GM12878 (cell line): ENCODE data around the gene TPCN1. TPM values are rescaled to one million over a fixed set of nuclear protein-coding genes. Genes with fewer than 3 reads are reported as not detected.

Experiments
- ATAC-seq: fragments of 200-7000 bp; cut with Tn5 transposase; 3 replicates; pipeline ENCODE4 v1.9.1; 2020; ENCODE audit warnings: mild to moderate bottlenecking, moderate library complexity
- BruUV-seq: library from RNA; stranded (reverse); fragments of 400-500 nt; replicated peaks from 2 replicates; lab custom pipeline; 2021; lab: Mats Ljungman, UMichigan
- CTCF ChIA-PET: fragments of 300-600 bp; sonication (Branson Sonifier 250); formaldehyde crosslinking; extraction: SDS; loops from one replicate; lab custom pipeline; 2021; ENCODE audit warnings: inconsistent platforms; lab: Yijun Ruan, JAX
- POLR2A ChIA-PET: fragments of 350-600 bp; formaldehyde crosslinking; extraction: SDS; loops from one replicate; lab custom pipeline; 2021; ENCODE audit warnings: inconsistent platforms; lab: Charles Lee
- RAD21 ChIA-PET: fragments of 300-600 bp; sonication (Branson Sonifier 250); formaldehyde crosslinking; loops from one replicate; lab custom pipeline; 2023; ENCODE audit warnings: antibody characterized with exemption; ENCODE audit not compliant: unreplicated experiment; lab: Charles Lee
- SMC1A ChIA-PET: fragments of 300-600 bp; sonication (Branson Sonifier 250); formaldehyde crosslinking; loops from one replicate; lab custom pipeline; 2023; ENCODE audit not compliant: unreplicated experiment, uncharacterized antibody; lab: Charles Lee
- DNase-seq: peaks from one replicate; pipeline ENCODE4 v3.0.0-alpha.2; 2011; ENCODE audit warnings: low read depth, low spot score
- FAIRE-seq: peaks from 3 replicates; lab custom pipeline; 2011; peaks lifted over from hg19 to GRCh38; lab: Jason Lieb, UNC
- H2AFZ ChIP-seq: 2 replicates; pipeline ENCODE4 v1.6.0; 2011; ENCODE audit warnings: low read depth, low read length, control low read depth; ENCODE audit not compliant: control insufficient read depth
- H3K27ac ChIP-seq: 2 replicates; pipeline ENCODE4 v1.5.1; 2011; ENCODE audit warnings: control low read depth; ENCODE audit not compliant: control insufficient read depth, insufficient read depth
- H3K27me3 ChIP-seq, 2 experiments: replicated peaks in 1 of 2; 2 replicates each; pipeline versions ENCODE4 v1.6.0 to v1.6.1; 2011; ENCODE audit warnings: low read length in 1 of 2; ENCODE audit not compliant: control insufficient read depth in 2 of 2, insufficient read depth in 2 of 2
- H3K36me3 ChIP-seq, 2 experiments: 2 replicates each; pipeline ENCODE4 v1.5.1; 2011; ENCODE audit warnings: low read length in 1 of 2; ENCODE audit not compliant: control insufficient read depth in 2 of 2, insufficient read depth in 2 of 2
- H3K4me1 ChIP-seq: 2 replicates; pipeline ENCODE4 v1.6.1; 2011; ENCODE audit warnings: mild to moderate bottlenecking, low read length, moderate library complexity, mixed read lengths; ENCODE audit not compliant: control insufficient read depth, insufficient read depth
- H3K4me2 ChIP-seq: 2 replicates; pipeline ENCODE4 v1.6.0; 2011; ENCODE audit warnings: control low read depth; ENCODE audit not compliant: control insufficient read depth, insufficient read depth
- H3K4me3 ChIP-seq: fragments of 200-600 bp; sonication (generic); 2 replicates; pipeline ENCODE4 v1.5.1; 2016
- H3K79me2 ChIP-seq: 2 replicates; pipeline ENCODE4 v1.6.0; 2011; ENCODE audit warnings: low read length; ENCODE audit not compliant: control insufficient read depth, insufficient read depth
- H3K9ac ChIP-seq: 2 replicates; pipeline ENCODE4 v1.8.0; 2011; ENCODE audit warnings: low read length, control low read depth, mixed read lengths; ENCODE audit not compliant: control insufficient read depth, insufficient read depth
- H3K9me3 ChIP-seq: replicated peaks from 3 replicates; pipeline ENCODE4 v1.5.1; 2011; ENCODE audit warnings: mild to moderate bottlenecking, low read length; ENCODE audit not compliant: control insufficient read depth, insufficient read depth
- H4K20me1 ChIP-seq: 2 replicates; pipeline ENCODE4 v1.6.0; 2011; ENCODE audit not compliant: control insufficient read depth, insufficient read depth
- EZH2 ChIP-seq: IDR thresholded peaks from 2 replicates; pipeline ENCODE4 v1.6.1; 2012; ENCODE audit warnings: low read depth, mild to moderate bottlenecking, control low read depth, inconsistent platforms, low read length, borderline replicate concordance; ENCODE audit not compliant: control insufficient read depth
- JUND ChIP-seq: IDR thresholded peaks from 2 replicates; pipeline ENCODE4 v1.6.1; 2012; ENCODE audit warnings: low read depth, mild to moderate bottlenecking, low read length, improper control_type of control experiment, moderate library complexity
- LARP7 ChIP-seq: fragments of 450-650 bp; IDR thresholded peaks from 2 replicates; pipeline ENCODE4 v1.6.1; 2017; ENCODE audit warnings: mild to moderate bottlenecking
- MTA2 ChIP-seq: fragments of 450-650 bp; IDR thresholded peaks from 2 replicates; pipeline ENCODE4 v1.6.1; 2016; ENCODE audit warnings: low read depth, mild to moderate bottlenecking, moderate library complexity
- PML ChIP-seq: IDR thresholded peaks from 2 replicates; pipeline ENCODE4 v1.6.1; 2012; ENCODE audit warnings: low read length, inconsistent platforms
- SMAD5 ChIP-seq: IDR thresholded peaks from 2 replicates; pipeline ENCODE4 v1.6.1; 2016; ENCODE audit warnings: antibody characterized with exemption, low read depth
- ZNF217 ChIP-seq: fragments of 450-650 bp; IDR thresholded peaks from 2 replicates; pipeline ENCODE4 v1.6.1; 2017; ENCODE audit warnings: antibody characterized with exemption, mild to moderate bottlenecking
- ZZZ3 ChIP-seq: IDR thresholded peaks from 2 replicates; pipeline ENCODE4 v1.6.1; 2011; ENCODE audit warnings: low read depth; ENCODE audit not compliant: control insufficient read depth, insufficient read length
- in situ Hi-C: fragments of 300-500 bp; cut with MboI; formaldehyde crosslinking; loops from 9 replicates; pipeline ENCODE4 v1.14.3; 2018; ENCODE audit warnings: mixed read lengths
- intact Hi-C: fragments of 100-400 bp; cut with micrococcal nuclease; formaldehyde crosslinking; loops from one replicate; pipeline ENCODE4 v1.14.2; 2022; ENCODE audit not compliant: unreplicated experiment
- polyA plus RNA-seq, 11 experiments: library from polyadenylated mRNA; depleted of rRNA in 4 of 11; unstranded in 6 of 11; stranded (reverse) in 5 of 11; fragments of >200 nt; fragmentation: Nextera tagmentation in 4 of 11; fragmentation: Illumina TruSeq in 1 of 11; extraction: Ambion mirVana in 4 of 11; extraction: Trizol in 1 of 11; gene quantifications; 1 replicate in 1 of 11; 2 replicates in 10 of 11; pipeline versions ENCODE4 v1.2.1 to v1.2.3, GENCODE V29; 2011 to 2016; ENCODE audit warnings: inconsistent platforms in 2 of 11, missing spikeins in 2 of 11, low read depth in 1 of 11
- total RNA-seq, 4 experiments: library from RNA; depleted of rRNA in 3 of 4; stranded (reverse); fragments of >200 nt in 3 of 4; fragmentation: Illumina TruSeq in 1 of 4; extraction: Trizol in 1 of 4; gene quantifications; 2 replicates each; pipeline versions ENCODE4 v1.2.1 to v1.2.3, GENCODE V29; 2013 to 2021
- TF ChIP-seq, protein P1 (sequence below): IDR thresholded peaks from 2 replicates; pipeline ENCODE4 v1.6.1; 2012; ENCODE audit warnings: mild to moderate bottlenecking, low read depth, low read length

TPCN1 gene
- total and polyA plus RNA-seq, 10 of the 15 experiments (the other 5 are each of a cell fraction or from before 2014, with no cell fraction given) = 0.79 to 30.9 (median 19.4) TPM

DNA sequence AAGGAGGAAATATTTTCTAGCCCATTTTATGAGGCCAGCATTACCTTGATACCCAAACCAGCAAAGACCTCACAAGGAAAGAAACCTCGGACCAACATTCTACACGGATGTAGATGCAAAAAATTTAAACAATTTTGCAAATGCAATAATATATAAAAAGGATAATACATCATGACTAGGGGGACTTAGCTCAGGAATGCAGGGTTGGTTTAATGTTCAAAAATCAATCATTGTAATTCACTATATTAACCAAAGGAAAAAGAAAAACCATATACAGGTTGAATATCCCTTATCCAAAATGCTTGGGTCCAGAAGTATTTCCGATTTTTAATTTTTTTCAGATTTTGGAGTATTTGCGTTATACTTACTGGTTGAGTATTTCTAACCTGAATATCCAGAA, 33.0 kb downstream of the TPCN1 start (continued):
- TF ChIP-seq ZZZ3 = no peak

DNA sequence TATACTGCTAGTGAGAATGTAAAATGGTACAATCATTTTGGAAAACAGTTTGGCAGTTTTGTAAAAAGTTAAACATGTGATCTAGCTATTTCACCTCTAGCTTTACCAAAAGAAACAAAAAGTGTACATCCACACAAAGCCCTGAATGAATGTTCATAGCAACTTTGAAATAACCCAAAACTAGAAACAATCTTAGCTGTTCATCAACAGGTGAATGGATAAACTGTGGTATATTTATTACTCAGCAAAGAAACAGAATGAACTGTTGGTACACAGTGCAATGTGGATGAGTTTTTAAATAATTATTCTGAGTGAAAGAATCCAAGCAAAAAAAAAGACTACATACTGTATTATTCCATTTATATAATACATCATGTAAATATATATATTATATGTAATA, 36.3 kb downstream of the TPCN1 start:
- ATAC-seq (no peak), FAIRE-seq (no peak), DNase-seq (no peak)
- Histone ChIP-seq H4K20me1 (no peaks in the 10 kb centered on the region), H3K27ac (no peak overlapping the region), H3K36me3 (peaks cover 2 to 4% of the 10 kb centered on the region in 2 experiments; a peak in 2 of 4 replicates), H2AFZ (no peak overlapping the region), H3K9ac (no peak overlapping the region), H3K27me3 (no peaks in the 10 kb centered on the region), H3K79me2 (no peaks in the 10 kb centered on the region), H3K4me1 (peaks cover 15% of the 10 kb centered on the region), H3K9me3 (peaks cover 5% of the 10 kb centered on the region), H3K4me3 (no peak overlapping the region), H3K4me2 (no peak overlapping the region)
- intact Hi-C loops = no loop called here
- TF ChIP-seq JUND = no peak
- TF ChIP-seq SMAD5 = no peak
- TF ChIP-seq LARP7 = no peak
- TF ChIP-seq, protein P1, sequence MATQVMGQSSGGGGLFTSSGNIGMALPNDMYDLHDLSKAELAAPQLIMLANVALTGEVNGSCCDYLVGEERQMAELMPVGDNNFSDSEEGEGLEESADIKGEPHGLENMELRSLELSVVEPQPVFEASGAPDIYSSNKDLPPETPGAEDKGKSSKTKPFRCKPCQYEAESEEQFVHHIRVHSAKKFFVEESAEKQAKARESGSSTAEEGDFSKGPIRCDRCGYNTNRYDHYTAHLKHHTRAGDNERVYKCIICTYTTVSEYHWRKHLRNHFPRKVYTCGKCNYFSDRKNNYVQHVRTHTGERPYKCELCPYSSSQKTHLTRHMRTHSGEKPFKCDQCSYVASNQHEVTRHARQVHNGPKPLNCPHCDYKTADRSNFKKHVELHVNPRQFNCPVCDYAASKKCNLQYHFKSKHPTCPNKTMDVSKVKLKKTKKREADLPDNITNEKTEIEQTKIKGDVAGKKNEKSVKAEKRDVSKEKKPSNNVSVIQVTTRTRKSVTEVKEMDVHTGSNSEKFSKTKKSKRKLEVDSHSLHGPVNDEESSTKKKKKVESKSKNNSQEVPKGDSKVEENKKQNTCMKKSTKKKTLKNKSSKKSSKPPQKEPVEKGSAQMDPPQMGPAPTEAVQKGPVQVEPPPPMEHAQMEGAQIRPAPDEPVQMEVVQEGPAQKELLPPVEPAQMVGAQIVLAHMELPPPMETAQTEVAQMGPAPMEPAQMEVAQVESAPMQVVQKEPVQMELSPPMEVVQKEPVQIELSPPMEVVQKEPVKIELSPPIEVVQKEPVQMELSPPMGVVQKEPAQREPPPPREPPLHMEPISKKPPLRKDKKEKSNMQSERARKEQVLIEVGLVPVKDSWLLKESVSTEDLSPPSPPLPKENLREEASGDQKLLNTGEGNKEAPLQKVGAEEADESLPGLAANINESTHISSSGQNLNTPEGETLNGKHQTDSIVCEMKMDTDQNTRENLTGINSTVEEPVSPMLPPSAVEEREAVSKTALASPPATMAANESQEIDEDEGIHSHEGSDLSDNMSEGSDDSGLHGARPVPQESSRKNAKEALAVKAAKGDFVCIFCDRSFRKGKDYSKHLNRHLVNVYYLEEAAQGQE = no peak
- no peak for TF ChIP-seq ZNF217
- TF ChIP-seq MTA2 = no peak
- no peak for TF ChIP-seq EZH2
- no peak for TF ChIP-seq PML
- RAD21 ChIA-PET = interaction anchor here (0.6 to 0.9 kb wide), 2 partner anchors 18 to 49 kb away, joined by 3 read pairs; no protein-coding TSS in a partner anchor
- POLR2A ChIA-PET = no interaction called here
- no TSS peak for BruUV-seq
- SMC1A ChIA-PET = interaction anchor here (0.6 kb wide), 1 partner anchor 54 kb away, joined by 3 read pairs; no protein-coding TSS in a partner anchor
- CTCF ChIA-PET = interaction anchor here (1.1 to 1.2 kb wide), 2 partner anchors 24 to 60 kb away, joined by 3 read pairs; no protein-coding TSS in a partner anchor
- in situ Hi-C loops = no loop called here
